Stimulated activated CD4-positive, alpha-beta T cell treated with anti-CD3 and anti-CD28 coated beads, TNF-alpha, amount 100 ng/mL, for 4 hours (primary cell): ENCODE results near the gene ELOVL2.

Experiments
- DNase-seq, 3 experiments: peaks; one replicate each; pipeline ENCODE4 v3.0.0-alpha.2; 2020; ENCODE audit warnings: low read depth in 3 of 3

Gene ELOVL2

GRCh38 chr6:10981409-10981808 lies 62.7 kb downstream of the ELOVL2 start:
- DNase-seq, result no peak

DNA sequence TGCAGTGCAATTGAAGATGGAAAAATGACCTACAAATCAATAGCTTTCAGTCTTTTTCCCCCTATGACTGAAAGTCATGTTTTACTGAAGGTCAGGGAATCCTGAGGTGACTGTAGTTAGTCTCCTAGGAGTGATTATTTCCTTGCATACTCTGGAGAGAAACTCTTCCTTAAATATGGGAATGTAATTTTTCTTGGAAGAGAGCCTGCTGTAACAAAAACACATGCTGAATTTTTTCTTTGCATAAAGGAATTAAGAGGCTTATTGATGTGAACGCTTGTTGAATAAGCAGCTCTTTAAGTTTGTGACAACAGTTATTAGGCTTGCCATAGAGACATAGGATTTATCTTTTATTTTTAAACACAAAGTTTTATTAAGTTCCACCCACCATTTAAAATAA lies 64.5 kb downstream of the ELOVL2 start:
- no peak for DNase-seq

- no peak for DNase-seq
These were observed 66.7 kb downstream of the ELOVL2 start for GRCh38 chr6:10977231-10977968.

DNA sequence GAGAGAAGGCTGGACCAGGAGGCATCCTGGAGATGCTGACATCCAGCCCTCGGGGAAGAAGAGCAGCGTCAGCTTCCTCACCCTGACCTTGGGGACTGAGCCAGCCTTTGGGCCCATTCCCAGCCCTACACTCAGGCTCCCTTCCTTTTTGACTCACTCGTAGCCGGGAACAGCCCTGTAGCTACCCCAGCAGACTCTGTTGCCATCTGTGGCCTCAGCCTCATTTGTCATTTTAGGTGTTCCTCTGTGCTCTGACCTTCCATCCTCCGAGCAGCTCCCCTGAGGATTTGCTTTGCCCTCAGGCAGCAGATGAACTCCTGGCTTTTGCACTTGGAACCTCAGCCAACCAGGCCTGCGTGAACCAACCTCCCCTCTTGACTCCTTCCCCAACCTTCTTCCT lies 67.5 kb downstream of the ELOVL2 start:
- DNase-seq, result no peak

DNA sequence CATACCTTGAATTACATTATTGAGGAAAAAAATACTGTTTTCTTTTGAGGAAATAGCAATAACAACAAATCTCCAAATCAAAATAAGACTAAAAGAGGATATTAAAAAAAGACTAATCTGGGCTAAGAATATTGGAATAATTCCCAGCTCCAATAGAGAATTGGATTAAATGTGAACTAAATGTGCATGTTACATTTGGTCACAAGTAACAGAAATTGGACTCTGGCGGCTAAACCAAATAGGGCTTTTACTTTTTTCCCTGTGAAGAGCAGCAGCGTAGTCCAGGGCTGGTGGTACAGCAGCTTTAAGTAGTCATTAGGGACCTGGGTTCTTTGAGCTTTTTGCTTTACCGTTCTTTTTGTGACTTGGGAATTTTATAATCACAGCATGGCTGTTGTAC lies 71.9 kb downstream of the ELOVL2 start:
- DNase-seq, result no peak

DNA sequence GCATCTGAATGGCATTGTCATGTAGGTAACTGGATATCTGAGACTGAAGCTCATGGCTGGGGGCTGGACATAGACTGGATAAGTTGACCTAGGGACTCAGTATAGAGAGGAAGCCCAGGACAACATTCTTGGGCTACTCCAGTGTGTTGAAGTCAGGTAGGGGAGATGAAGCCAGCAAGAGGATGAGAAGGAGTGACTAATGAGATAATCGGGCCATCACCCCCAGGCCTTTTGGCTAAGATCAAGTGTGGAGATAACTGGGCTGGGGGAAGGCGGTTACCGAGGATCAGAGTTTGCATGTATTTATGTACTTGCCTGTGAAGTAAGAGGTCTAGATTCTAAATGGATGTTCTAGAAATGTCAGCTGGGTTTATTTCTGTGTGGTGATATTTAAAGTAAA lies 73.4 kb downstream of the ELOVL2 start:
- no peak for DNase-seq

DNA sequence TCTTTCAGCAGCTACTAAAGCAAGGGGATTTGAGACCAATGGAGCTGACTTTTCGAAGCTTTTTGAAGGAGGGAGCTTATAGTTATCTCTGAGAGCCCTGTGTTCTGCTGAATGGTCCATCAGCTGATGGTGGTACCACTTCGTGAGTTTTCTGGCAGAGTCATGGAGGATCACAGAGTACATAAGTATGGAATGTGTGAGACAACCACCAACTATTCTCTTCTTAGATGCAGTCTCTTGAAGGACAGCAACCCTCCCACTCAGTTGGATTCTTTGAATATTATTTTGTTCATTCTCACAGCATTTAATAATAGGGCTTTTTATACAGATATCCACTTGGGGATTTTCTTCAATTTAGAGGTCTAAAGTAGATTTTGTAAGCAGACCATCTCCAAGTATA lies 75.3 kb downstream of the ELOVL2 start:
- DNase-seq, result no peak

DNA sequence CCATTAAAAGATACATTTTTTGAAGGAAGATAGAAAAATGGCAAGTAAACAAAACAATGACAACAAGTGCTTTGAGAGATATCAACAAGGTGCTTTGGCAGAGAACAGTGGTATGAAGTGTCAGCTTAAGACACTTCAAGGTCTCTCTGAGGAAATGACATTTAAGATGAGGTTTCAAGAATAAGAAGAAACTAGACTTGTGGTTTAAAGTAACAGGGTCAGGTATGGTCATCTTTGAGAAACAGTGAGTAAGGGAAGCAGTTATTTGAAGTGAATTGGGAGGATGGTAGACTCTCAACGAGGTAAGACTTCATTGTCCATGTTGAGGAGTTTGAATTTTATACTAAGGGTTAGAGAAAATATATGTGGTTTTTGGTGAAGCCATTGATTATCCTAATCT lies 79.4 kb downstream of the ELOVL2 start:
- no peak for DNase-seq

DNA sequence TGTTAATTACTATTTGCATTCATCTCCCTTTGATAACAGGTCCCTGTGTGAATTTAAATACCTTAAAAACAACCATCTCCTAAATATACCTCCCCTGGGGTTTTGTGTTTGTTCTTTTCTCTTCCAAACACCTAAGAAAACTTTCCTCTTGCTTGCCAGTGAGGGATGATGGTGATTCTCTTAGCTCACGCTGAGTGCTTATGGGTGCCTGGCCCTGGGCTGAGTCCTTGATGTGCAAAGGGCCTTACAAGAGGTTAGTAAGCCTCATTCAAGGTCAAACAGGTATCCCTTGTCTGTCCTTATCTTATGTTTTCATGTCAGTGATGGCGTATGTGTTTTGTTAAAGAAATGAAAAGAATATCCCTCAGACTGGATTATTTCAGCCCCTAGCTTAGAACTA lies 81.0 kb downstream of the ELOVL2 start:
- no peak for DNase-seq

GRCh38 chr6:10962673-10963072 lies 81.4 kb downstream of the ELOVL2 start:
- no peak for DNase-seq

GRCh38 chr6:10961837-10962236 lies 82.3 kb downstream of the ELOVL2 start:
- no peak for DNase-seq

DNA sequence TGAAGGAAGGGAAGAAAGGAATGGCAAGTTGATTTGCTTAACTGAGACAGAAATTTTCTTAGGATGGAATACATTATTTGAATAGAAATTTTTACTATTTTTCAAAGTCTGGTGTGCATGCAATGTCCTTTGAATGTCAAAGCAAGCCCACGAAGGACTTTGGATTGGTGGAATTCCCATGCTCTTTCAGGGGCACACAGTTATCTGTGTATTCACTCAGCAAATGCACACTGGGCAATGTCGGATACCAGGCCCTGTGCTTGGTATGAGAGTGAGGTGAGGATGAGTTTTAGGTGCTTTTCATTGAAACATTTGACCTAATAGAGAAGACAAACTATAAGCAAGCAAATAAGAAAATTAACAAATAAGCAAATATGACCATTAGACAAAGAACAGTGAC lies 83.9 kb downstream of the ELOVL2 start:
- DNase-seq, result no peak

DNA sequence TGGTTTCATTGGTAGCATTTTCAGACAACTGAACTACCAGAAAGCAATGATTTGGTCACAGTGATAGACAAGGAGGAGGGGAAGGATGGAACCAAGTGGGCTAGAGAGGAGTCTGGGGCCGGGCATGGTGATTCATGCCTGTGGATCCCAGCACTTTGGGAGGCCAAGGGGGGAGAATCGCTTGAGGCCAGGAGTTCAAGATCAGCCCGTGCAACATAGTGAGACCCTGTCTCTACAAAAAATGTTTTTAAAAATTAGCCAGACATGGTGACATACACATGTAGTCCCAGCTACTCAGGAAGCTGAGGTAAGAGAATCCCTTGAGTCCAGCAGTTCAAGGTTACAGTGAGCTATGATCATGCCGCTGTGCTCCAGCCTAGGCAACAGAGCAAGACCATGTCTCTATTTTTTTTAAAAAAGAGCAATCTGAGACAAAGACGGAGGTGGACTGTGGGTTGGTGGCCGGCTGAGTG lies 86.7 kb downstream of the ELOVL2 start:
- DNase-seq, result no peak

GRCh38 chr6:10956776-10957175 lies 87.3 kb downstream of the ELOVL2 start:
- DNase-seq, result no peak

- peak in 2 of 3 experiments; percentile 22 to 31 for DNase-seq
These were observed 89.5 kb downstream of the ELOVL2 start for GRCh38 chr6:10954590-10955010.

- DNase-seq, result no peak
These were observed 92.3 kb downstream of the ELOVL2 start for GRCh38 chr6:10951675-10952282.

DNA sequence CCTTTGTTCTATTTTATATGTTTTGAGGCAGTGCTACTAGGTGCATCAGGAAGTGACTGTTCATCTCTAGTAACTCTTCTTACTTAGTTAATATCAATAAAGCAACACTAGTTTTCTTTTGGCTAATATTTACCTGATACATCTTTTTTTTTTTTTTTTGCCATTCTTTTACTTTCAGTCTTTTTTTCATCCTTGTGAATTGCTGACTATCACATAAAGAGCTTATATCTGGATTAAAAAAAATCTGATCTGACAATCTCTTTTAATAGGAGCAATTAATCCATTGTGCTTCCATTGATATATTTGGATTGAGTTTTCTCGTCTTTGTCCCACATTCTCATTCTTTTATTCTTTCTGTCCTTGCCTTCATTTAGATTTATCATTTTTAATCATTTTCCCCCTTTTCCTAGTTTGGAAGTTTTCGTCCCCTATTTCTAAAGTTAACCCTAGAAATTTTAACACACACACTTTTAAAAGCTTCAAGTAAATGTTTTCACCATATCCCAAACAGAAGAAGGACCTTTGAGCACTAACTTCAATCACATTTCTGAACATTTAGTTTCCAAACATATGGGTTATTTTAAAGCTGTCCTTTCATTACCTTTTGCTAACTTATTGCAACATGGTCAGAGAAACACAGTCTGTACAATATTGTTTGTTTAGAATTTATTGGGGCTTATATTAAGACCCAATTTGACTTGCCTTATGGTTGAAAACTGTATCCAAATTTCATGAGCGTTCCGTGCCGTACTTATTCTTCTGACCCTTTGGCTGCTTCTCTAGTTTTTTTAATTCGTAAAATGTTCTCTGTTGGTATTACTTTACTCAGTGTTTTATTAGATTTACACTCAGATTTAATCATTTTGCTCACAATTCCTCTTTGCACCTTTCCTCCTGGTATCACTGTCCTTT lies 94.3 kb downstream of the ELOVL2 start:
- DNase-seq, result no peak

GRCh38 chr6:10947966-10948365 lies 96.1 kb downstream of the ELOVL2 start:
- no peak for DNase-seq

- no peak for DNase-seq
These were observed 98.3 kb downstream of the ELOVL2 start for GRCh38 chr6:10945845-10946244.

DNA sequence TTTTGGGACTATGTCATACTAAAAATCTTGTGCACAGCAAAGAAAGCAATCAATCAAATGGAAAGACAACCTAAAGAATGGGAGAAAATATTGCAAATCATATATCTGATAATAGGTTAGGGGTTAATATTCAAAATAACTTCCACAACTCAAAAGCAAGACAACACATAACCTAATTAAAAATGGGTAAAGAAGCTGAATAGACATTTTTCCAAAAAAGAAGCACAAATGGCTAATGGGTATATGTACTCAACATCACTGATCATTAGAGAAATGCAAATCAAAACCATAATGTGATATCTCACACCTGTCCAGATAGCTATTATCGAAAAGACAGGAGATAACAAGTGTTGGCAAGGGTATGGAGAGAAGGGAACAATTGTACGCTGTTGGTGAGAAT lies 104.3 kb downstream of the ELOVL2 start:
- no peak for DNase-seq

GRCh38 chr6:10933126-10933525 lies 111.0 kb downstream of the ELOVL2 start:
- DNase-seq, result no peak
